GM18526 (cell line): ENCODE measurements around the gene CAMK2B.

Experiments used
- POLR2A ChIP-seq: IDR thresholded peaks from 3 replicates; pipeline ENCODE4 v1.6.1; 2011; ENCODE audit not compliant: insufficient read length; ENCODE audit errors: extremely low read depth

Gene CAMK2B

DNA sequence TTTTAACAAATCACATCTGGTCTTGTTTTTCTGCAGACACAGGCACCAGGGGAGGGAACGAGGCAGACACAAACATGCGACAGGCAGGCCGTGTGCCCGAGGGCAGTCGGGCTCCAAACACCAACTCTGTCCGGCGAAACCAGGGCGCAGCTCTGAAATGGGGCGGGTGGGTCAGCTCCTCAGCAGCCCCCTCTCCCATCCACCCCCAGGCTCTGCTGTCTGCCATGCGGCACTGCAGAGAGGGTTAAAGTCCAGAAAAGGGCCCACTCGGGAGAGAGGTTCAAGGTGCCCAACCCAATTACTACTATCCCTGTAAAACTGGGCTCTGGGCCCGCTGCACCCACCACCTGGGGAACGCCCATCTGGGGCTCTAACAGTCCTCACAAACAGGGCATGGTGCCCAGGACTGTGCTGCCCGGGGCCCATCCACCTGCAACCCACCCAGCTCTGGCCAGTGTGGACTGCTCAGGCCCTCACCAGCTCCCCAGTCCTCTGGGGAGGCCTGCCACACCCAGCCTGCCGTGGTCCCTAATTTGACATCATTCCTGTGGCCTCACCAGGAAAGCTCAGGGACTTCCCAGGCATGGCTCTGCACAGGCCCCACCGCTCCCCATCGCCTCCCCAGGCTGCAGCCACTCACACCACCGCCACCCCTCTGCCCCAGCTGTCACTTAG lies 105.9 kb downstream of the CAMK2B start:
- TF ChIP-seq POLR2A = no peak

DNA sequence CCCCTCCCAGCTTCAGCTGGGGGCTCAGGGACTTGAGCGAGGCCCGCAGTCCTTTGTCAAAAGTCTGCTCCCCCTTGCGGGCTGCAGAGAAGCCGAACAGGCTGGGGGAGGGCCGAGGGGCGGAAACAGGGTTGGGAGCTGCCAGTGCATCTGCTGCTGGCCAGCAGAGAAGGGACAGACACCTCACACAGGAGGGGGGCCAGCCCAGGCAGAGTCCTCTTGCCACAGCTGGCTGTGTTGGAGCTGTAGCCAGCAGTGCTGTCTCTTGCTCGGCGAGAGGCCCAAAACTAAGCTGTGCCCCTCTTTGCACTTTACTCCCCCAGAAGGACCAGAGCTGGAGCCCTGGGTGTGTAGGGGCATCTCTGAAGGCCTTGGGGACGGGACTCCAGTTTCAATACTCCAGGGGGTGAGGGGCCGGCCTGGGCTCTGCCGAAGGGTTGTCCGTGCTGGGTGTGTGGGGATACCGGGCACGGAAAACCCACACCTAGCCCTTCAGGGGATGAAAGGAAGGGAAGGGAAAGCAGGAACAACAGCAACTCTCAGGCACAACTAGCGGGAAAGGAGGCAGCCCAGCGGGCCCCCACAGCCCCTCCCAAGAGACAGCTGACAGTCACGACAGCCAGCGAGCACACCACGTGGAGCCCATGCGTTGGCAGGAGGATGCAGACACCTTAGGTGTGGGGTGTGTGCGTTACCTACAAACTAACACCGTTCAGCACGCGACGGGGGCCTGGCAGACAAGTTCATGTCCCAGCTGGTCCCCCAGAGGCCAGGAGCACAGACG lies 106.8 kb downstream of the CAMK2B start:
- TF ChIP-seq POLR2A = no peak

DNA sequence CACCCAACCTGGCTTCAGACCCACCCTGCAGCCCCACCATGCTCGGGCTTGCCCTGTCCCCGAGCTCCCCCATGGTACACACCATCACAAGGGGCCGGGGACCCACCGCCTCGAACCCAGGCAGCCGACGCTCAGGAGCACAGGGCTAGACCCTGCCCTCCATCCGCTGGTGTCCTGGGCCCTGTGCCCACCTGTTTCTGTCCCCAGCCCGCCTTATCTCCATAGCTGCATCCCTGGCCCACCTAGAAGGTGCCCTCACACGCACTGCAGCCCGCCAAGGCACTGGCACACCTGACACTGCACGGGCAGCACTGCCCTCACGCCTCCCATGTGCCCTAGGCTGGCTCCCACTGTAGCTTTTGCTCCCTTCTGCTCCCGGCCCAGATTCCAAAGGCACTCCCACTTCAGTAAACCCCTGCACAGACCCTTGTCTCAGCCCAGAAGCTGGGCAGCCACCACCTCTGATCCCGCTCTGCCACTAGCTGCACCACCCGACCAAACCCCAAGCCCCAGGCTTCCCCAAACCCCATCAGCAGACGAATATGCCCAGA lies 107.5 kb downstream of the CAMK2B start:
- no peak for TF ChIP-seq POLR2A

DNA sequence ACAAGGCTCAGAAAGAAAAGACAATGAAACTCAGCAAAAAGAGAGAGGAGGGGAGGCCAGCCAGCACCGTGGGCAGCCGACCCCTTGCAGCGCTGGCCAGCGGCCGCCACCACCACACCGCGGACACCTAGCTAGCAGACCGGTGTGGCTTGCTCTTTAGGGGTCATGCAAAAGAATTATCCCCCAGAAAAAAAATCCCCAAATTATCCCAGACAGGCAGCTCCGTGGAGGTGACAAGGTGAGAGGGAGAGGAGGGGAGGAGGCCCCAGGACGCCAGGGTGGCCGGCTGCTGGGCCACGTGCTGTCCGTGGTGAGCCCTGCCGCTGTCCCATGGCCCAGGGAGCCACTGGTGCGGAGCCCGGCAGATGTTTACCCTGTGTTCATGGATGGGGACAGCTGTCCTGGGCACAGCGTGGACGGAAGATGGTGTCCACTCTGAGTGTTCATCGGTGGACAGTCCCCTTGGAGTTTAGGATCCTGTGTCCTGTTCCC lies 108.1 kb downstream of the CAMK2B start:
- TF ChIP-seq POLR2A = no peak

DNA sequence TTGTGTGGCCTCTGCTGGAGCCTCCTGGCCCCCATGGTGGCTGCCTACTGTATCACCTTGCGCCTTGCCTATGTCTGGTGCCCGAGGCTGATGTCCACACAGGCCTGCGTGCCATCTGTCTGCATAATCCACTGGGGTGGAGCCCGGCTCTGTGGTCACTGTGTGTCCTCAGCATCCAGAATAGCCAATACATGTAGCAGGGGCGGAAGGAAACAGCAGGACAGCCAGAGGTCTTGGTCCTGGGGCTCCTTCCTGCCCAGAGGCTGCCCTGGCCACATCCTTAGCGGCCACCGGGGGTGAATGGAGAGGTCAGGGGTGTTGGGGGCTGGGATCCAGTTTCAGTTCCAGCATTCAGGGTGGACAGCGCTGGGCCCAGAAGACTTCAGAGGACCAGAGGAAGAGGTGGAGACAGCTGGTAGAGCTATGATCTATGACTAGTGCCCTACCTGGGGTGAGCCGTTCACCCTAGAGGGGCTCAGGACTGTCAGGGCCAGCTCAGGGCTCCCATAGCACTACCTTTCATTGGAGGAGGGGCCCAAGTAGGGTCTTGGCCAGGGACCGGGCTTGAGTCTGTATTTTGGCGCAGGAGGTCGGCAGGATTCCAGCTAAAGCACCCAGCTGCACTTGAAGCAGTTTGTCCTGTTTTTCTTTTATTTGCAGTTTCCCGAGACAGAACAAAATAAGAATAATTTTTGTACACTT lies 108.7 kb downstream of the CAMK2B start:
- no peak for TF ChIP-seq POLR2A

DNA sequence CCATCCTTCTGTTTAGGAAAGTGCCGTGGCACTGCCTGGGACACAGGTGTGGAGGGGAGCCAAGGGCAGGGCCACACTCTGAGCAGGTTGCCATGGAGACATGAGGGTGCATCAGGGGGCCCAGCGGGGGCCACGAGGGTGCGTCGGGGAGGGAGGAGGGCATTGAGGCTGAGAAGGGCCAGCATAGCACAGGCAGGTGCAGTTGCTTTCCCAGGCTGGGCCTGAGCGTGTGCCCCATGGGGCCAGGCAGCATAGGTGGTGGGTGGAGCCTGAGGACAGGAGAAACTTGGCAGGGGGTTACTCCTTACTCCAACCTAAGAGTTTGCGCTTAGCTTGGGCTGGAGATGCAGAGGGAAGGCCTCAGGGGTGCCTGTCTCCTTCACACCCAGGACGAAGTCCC lies 109.4 kb downstream of the CAMK2B start:
- no peak for TF ChIP-seq POLR2A

DNA sequence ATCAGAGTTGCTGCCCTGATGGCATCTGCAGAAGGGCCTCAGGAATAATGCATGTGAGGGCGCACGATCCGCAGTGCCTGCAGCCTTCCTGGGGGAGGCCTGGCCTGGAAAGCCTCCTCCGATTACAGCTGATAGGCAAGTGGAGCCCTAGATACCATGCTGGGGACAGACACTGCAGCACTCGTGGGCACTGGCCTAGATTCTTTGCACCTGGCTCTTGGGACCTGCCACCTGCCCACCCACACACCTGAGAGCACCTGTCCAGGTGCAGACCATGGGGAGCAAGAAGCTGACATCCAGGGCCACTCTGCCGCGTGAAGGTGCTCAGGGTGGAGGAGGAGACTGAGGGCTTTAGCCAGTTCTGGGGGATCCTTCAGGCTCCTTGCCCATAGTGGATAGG lies 109.9 kb downstream of the CAMK2B start:
- TF ChIP-seq POLR2A = no peak

DNA sequence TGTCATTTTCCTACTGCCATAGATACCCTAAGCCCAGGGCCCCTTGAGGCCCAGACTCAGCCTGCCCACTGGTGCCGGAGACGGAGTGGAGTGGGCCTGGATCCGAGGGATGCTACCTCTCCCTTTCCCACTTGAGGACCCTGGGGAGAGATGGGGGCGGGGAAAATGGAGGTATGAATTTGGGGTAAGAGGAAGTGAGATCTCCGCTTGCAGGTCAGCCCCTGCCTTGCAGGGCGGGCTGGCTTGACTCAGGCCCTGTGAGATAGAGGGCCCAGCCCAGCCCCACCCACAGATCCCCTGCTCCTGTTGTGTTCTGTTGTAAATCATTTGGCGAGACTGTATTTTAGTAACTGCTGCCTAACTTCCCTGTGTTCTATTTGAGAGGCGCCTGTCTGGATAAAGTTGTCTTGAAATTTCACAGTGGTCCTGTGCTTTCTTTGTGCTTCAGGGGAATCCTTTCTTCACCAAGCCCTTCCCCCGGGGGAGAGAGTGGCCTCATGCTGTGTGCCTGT lies 111.5 kb downstream of the CAMK2B start:
- TF ChIP-seq POLR2A = no peak

DNA sequence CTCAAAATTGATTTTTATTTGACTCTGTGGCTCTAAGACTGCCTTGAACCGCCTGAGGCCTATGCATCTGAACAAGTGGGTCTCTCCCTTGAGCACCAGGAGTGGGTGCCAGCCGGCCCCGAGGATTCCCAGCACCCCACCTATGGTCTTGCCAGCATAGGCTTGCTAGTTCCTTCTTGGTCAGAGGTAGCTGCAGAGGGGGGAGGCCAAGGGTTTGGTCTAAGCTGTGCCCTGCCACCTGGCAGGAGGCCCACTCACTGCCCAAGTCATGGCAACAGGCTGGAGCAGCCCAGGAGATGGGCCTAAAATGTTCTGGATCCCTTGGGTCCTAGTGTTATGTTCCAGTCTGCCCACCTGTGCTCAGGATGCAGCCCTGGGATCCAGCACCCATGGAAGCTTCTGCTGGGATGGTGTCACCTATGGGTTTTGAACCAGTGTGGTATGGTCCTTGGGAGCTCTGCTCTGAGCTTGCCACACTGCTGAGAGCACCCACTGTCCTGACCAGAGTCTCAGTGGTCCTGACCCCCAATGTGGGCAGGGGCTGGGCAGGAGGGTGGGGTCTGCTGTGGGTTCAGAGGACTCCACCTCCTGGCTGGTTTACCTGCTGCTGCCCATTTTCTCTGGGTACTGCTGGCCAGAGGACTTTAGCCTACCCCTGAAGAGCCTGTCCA lies 112.1 kb downstream of the CAMK2B start:
- TF ChIP-seq POLR2A = no peak

DNA sequence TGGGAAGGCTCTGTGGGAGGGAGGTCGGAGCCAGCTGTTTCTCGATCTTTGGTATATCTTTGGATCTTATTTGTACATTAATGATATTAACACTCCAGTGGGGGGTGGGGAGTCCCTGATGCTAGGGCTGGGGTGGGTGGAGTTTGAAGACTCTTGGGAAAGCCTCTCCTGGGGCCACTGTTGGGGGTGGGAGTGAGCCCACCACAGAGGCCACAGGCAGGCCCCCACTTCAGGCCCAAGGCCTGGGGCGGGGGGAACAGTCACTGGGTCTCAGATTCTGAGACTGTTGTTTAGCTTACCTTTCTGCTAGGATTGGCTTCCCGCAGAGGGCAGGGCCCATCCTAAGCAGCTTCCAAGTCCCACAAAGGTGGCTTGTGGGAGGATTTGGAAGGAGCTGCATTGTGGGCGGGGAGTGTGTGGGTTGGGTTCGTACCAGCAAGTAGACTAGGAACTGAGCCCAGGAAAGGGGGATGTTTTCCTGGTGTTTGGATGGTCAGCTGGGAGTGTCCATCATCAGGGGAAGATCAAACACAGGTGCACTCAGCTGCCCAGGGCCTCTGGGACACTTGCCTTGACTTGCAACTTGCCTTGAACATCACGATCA lies 112.7 kb downstream of the CAMK2B start:
- no peak for TF ChIP-seq POLR2A

DNA sequence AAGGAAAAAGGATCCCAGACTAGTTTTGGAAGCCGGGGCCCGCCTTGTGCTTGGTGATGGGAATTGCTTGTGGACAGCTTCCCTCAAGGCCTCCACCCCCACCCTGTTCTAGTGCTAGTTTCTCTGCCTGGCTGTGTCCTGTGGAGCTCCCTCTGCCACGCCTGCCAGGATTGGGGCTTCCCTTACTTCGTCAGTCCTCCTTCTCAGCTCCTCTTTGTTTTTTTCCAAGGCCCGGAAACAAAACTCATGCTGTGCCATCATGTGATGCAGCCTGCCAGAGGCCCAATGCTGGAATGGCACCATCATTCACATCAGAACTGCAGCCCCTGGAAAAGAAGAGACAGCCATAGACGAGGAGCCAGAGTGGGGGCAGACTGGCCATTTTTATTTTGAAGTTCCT lies 113.4 kb downstream of the CAMK2B start:
- TF ChIP-seq POLR2A = no peak

DNA sequence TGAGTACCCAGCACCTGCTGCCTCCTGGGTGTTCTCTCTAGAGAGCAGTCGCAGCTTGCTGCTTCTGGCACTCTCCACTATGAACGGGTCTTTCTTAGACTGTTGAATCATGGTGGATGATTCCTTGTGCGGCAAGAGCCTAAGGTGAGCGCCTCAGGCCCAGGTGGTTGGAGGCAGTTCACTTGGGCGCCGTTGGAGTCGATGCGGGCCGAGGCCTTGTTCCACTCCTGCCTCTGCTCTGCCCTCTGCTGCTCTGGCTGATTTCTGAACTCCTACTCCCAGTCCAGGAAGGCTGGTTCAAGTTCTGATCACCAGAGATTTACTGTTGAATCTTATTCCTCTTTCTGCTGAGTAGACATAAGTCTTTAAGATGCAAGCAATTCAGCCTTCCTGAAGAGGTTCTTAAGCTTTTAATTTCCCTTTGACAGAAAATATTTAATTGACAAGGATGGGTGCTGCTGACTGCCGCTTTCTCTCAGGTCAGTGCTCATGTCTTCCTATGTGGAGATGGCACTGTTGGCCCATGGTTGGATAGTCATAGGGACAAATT lies 114.2 kb downstream of the CAMK2B start:
- TF ChIP-seq POLR2A = no peak

DNA sequence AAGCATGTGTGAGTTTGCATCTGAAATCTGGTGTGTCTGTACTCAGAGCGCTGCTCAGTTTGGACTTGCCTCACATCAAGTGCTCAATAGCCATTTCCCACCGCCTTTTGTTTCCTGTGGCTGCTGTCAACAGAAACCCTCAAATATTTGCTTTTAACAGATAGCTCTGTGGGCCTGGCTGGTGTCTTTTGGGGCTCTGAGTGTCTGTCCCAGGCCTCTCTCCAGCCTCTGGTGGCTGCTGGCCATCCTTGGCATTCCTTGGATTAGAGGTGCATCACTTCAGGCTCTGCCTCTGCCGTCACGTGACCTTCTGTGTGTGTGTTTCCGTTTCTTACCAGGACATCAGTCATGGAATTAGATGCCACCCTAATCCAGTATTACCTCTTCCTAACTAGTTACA lies 115.3 kb downstream of the CAMK2B start:
- TF ChIP-seq POLR2A = no peak

DNA sequence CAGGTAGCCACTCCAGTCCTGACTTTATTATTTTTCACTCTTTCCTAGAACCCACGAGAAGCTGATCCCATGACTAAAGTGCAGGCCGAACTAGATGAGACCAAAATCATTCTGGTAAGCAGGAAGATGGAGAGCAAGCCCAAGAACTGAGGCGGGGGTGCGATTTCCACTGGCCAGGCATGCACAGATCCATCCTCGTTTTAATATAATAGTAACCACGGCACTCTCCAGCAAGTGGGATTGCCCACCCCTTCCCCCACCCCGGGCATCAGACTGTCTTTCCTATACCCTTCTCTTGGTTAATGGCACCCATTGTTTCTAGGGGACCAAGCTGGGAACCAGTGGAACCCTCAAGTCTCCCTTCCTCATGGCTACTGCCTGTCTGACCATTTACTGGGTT lies 117.3 kb downstream of the CAMK2B start:
- no peak for TF ChIP-seq POLR2A
